ENCODE measurements around the gene NFATC2.

The NFATC2 gene

GRCh38 chr20:51545515-51545914 lies 3.0 kb upstream of the NFATC2 start:
- TF ChIP-seq SPI1 (IDR thresholded peaks at IDR 0.05; ENCODE audit: borderline replicate concordance, low read depth) = no peak
- no peak for TF ChIP-seq REST (IDR thresholded peaks at IDR 0.05; ENCODE audit: insufficient replicate concordance, low read depth)
- TF ChIP-seq POLR2AphosphoS5 (IDR thresholded peaks at IDR 0.05; ENCODE audit: low read depth) = no peak
- TF ChIP-seq GABPA (IDR thresholded peaks at IDR 0.05; ENCODE audit: low read depth) = no peak
- TF ChIP-seq CTCF (IDR thresholded peaks at IDR 0.05; ENCODE audit: insufficient read depth, low read length) = no peak
- no peak overlapping the region for H3K27ac ChIP-seq (replicated peaks)
- DNase-seq (ENCODE audit: low read depth in 1 of 2, low spot score in 1 of 2) = no peak
- H3K4me3 ChIP-seq (replicated peaks; ENCODE audit: insufficient read depth, low read length) = no peak overlapping the region
- H3K27me3 ChIP-seq (ENCODE audit: insufficient read depth, poor library complexity, severe bottlenecking) = no peaks in the 10 kb centered on the region

GRCh38 chr20:51543422-51543788 lies 886 bp upstream of the NFATC2 start:
- Histone ChIP-seq H3K4me3 (replicated peaks; ENCODE audit: insufficient read depth, low read length) (no peak overlapping the region), H3K27ac (replicated peaks) (no peak overlapping the region), H3K27me3 (ENCODE audit: insufficient read depth, poor library complexity, severe bottlenecking) (no peaks in the 10 kb centered on the region)
- no peak for DNase-seq (ENCODE audit: low read depth in 1 of 2, low spot score in 1 of 2)
- TF ChIP-seq POLR2AphosphoS5 (IDR thresholded peaks at IDR 0.05; ENCODE audit: low read depth) (no peak), SPI1 (IDR thresholded peaks at IDR 0.05; ENCODE audit: borderline replicate concordance, low read depth) (no peak), CTCF (IDR thresholded peaks at IDR 0.05; ENCODE audit: insufficient read depth, low read length) (no peak), REST (IDR thresholded peaks at IDR 0.05; ENCODE audit: insufficient replicate concordance, low read depth) (no peak), GABPA (IDR thresholded peaks at IDR 0.05; ENCODE audit: low read depth) (no peak)

GRCh38 chr20:51542033-51542570 lies 417 bp downstream of the NFATC2 start:
- peak overlapping the region; percentile 85 for H3K27ac ChIP-seq (replicated peaks)
- peak overlapping the region; percentile 61 for H3K4me3 ChIP-seq (replicated peaks; ENCODE audit: insufficient read depth, low read length)
- no peak for TF ChIP-seq SPI1 (IDR thresholded peaks at IDR 0.05; ENCODE audit: borderline replicate concordance, low read depth)
- peak; percentile 43 for TF ChIP-seq CTCF (IDR thresholded peaks at IDR 0.05; ENCODE audit: insufficient read depth, low read length)
- TF ChIP-seq POLR2AphosphoS5 (IDR thresholded peaks at IDR 0.05; ENCODE audit: low read depth) = no peak; the same call in 1 of the 2 replicates
- TF ChIP-seq GABPA (IDR thresholded peaks at IDR 0.05; ENCODE audit: low read depth) = no peak
- H3K27me3 ChIP-seq (ENCODE audit: insufficient read depth, poor library complexity, severe bottlenecking) = no peaks in the 10 kb centered on the region
- peak in 1 of 2 experiments; percentile 58 for DNase-seq (ENCODE audit: low read depth in 1 of 2, low spot score in 1 of 2)

Measured in HL-60 (cell line).